ENCODE results near the gene LAP3.
A peak's percentile ranks its signal among the peaks of the same experiment; 100 is the strongest.

LAP3 gene

DNA sequence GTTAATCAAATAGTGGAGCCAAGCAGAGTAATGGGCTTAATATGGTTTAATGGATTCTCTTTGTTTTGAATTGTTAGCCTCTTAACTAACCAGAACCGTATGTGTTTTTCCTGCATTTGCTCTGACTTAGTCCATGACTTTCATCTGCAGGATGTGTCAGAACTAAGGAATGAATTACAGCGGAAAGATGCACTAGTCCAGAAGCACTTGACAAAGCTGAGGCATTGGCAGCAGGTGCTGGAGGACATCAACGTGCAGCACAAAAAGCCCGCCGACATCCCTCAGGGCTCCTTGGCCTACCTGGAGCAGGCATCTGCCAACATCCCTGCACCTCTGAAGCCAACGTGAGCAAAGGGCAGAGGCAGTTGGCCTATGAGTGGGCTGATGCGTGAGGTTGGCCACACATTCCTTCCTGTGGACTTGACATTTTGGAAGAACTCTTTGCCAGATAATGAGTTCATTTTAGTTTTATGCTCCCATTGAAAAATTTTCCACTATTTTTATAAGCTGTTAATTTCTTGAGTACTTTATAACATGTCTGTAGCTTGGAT, 46.5 kb downstream of the LAP3 start:
- no peak for DNase-seq

DNA sequence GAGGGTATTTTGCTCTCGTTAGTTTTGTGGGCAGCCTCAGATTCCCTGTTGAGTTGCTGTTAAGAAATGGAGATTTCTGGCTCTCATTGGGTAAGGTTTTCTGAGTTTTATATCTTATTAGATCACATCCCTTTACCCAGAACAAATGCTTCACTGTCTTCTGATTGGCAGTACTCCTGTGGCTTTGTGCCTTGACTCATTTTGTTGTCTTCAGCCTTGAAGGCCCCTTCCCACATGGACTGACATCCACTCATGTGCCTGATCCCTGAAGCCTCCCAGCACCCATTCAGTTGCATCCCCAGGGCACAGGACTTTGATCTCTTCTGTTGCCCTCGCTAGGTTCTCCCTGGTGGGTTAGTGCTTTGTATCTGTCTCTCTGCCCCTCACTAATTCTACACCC, 47.8 kb downstream of the LAP3 start:
- no peak for DNase-seq

DNA sequence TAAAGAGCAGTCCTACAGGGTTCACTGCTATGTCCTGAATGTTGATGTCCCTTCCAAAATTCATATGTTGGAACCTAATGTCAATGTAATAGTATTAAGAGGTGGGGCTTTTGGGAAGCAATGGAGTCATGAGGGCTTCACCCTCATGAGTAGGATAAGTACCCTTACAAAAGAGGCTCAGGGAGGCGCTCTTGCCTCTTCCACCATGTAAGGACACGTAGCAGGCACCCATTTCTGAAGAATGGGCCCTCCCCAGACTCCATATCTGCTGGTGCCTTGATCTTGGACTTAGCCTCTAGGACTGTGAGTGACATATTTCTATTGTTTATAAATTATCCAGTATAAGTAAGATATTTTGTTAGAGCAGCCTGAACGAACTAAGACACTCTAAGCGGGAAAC, 53.2 kb downstream of the LAP3 start:
- no peak for DNase-seq

DNA sequence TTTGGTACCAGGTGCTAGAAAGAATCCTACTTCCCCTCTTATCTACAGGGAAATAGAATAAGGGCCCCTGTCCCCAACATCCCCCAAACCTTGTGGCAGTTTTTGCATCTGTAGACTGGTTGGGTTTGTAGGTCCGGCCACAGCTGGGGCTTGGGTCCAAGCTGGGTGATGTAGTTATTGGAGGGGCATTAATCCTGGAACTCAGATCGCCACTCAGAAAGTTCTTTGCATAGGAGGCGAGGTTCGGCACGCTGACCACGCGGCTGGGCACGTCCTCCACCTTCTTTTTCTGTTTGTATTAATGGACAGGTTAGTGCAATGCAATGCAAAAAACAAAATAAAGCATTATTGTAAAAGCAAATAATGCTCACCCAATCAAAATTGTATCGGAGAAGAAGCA, 56.6 kb downstream of the LAP3 start:
- DNase-seq, result no peak

DNA sequence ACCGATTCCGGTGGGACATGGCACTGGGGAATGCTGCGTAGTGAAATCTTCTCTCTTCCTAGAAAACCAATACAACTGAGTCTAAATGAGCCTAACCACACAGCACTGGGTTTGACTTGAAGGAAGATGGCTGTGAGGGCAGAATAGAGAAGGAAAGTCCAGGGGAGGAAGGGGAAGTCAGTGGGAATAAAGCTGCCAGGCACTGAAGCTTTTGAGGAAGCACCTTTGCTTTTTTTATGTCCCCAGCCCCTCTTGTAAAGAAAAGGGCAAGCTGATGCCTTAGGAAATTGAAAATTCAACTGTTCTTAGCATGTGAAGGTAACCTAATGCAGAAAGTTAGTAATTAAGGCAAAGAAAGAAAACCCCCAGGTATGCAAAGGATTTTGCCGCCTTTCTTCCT, 58.1 kb downstream of the LAP3 start:
- DNase-seq, result no peak

DNA sequence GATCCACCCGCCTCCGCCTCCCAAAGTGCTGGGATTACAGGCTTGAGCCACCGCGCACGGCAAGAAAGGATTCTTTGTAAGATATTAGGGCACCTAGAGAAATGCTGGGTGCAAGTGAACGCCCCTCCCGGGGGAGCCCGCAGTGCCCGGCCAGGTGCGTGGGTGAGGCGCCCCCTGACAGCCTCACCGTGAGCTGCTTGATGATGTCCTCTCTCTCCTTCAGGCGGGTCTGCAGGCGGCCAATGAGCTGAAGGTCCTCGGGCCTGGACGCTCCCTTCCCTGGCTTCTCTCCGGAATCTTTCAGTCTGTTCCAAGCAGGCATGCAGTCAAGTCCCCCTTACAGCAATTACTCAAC, 59.3 kb downstream of the LAP3 start:
- DNase-seq, result no peak

DNA sequence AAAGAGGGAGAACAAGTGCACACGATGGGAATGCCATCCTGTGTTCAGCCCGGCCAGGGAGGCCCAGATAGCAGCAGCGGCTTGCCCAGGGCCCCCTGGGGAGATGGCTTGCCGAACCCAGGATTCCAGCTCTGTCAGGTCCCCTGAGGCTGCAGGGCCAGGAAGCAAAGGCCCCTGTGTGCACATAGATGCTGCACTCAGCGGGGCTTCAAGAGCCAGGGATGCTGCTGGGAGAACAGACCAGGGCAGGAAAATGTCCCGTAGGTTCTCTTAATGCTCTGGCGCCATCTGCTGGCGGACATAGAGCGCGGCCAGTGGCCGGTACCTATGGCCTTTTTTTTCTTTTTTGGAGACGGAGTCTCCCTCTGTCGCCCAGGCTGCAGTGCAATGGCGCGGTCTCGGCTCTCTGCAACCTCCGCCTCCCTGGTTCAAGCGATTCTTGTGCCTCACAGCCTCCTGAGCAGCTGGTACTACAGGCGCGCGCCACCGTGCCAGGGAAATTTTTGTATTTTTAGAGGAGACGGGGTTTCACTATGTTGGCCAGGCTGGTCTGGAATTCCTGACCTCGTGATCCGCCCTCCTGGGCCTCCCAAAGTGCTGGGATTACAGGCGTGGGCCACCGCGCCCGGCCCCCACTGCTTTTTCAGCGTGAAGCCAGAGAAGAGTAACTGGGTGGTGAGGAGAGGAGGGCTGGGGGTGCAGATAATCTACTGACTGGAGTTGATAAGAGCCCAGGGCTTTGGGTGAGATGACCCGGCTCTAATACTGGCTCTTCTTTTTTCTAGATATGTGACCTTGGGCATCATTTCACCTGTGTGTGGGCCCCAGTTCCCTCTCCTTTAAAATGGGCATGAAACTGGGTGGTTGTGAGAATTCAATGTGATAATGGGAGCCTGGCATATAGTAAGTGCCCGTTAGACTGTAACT, 60.0 kb downstream of the LAP3 start:
- DNase-seq, result peak; percentile 66

DNA sequence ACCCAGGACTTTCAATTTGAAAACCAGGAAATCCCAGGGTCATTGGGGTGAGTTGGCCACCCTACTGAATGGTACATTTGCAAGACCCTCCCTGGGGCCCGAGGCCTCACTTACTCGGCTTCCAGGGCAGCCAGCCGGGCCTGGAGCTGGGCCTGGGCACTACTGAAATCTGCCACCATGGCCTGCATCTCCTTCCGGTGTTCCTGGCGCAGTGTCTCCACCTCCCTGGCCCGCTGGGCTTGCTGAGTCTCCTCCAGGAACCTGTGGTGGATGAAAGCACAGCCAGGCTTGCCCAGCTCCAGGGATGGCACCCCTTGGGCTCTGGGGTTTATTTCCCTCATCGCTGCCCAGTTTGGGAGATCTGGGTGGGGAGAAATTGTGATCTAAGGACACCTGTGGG, 62.1 kb downstream of the LAP3 start:
- DNase-seq, result no peak

DNA sequence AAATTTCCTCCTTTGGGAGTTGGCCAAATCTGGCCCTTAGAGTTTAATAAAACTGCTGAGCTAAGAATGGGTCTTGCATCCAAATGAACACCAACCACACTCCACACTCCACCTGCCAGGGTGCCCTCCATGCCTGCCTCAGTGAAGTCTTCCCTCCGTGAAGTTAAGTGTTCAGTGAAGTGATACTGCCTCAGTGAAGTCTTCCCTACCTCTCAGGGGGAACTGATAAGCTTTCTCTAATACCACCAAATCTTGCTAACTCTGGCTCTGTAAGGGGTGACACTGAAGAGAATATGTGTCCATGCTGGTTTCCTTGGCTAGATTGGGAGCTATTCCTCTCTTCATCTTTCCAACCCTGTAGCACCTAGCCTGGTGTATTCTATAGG, 65.4 kb downstream of the LAP3 start:
- DNase-seq, result no peak

DNA sequence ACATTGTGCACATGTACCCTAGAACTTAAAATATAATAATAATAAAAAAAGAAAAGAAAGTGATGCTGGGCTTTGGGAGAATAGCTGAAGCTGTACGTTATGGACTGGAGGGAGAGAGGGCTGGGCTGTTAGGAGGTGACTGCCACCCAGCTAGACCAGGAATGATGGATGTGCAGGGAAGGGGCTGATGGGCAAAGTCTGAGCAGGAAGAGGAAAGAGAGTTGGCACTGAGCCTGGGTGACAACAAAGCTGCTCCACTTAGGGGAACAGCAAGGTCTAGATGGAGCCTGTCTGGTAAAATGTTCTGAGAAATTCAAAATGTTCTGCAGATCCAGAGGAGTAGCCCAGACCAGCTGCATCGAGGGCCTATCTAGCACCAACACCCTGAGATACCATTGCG, 69.7 kb downstream of the LAP3 start:
- no peak for DNase-seq

DNA sequence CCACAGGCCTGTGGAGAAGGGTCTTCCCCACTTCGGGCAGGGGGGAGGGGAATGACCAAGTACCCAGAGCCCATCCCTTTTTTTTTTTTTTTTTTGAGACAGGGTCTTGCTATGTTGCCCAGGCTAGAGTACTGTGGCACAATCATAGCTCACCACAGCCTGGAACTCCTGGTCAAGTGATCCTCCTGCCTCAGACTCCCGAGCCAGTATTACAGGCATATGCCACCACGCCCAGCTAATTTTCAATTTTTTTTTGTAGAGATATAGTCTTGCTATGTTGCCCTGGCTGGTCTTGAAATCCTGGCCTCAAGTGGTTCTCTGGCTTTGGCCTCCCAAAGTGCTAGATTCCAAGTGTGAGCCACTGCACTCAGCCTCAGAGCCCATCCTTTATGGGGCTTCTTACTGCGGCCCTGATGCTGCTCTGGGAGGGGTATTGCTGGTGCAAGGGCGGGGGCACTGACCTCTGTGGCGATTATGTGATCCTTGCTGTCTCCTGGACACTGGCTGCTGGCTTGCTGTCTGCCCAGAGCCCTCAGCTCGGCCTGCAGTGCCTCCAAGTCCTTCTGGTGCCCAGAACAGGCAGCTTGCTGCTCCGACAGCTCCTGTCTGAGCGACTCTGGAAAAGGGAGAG, 70.3 kb downstream of the LAP3 start:
- no peak for DNase-seq

DNA sequence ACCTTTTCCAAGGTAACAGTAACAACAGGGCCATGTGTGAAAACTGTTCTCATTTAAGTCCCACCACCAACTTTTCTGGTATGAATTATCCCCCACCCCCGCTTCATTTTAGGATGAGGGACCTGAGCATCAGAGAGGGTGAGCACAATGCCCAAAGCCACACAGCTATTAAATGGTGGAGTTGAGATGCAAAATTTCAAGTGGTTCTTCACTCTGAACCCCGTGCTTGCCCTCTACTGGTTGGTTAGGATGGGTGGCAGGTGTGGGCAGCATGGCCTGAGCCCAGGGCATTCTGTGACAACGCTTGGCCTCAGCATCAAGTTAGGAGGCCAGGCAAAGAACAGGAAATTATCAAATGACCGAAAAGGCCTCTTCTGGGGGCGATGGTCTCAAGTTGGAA, 70.9 kb downstream of the LAP3 start:
- no peak for DNase-seq

DNA sequence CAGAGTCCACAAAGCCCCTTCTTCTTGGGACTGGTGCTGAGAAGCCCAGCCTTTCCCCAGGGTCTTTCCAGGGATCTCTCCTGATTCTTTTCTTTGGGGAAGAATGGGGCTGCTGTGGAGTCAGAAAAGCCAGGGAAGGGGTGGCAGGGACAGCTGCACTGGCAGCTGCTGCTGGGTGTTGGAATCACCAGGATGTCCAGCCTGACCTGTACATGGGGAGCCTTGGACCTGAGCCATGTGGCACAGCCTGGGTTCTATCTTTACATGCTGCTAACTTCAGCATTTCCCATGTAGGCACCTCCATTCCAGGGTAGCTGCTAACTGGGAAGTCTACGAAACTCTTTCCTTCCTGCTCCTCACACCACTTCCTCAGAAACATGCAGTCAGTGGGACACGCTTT, 73.4 kb downstream of the LAP3 start:
- no peak for DNase-seq

DNA sequence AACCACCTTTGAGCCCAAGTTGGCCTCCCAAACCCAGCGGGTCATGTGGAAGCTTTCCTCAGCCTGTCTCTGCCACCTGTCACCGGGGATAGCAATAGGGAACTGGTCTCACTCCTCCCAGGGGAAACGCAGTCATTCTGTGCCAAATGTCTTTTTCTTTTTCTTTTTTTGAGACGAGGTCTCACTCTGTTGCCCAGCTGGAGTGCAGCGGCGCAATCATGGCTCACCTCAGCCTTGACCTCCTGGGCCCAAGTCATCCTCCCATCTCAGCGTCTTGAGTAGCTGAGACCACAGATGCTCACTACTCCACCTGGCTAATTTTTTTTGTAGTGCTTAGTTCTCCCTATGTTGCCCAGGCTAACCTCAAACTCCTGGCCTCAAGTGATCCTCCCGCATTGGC, 77.7 kb downstream of the LAP3 start:
- DNase-seq, result no peak

DNA sequence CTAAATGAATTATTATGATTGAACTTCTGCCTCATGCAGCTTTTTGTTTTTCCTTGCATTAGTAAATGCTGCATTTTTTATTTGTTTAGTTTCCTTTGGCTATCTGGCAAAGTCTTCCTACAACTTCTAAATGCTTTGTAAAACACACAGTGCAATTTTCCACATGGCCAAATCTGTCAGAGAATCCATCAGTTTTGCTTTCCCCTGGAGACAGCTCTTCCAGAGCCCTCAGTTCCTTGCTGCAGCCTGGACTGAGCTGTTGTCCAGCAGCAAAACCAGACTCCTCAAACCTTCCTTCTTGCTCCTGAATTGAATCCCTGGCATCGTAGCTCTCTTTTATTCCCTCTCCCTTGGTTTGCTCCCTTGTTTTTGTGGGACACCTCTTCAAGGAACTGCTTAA, 80.1 kb downstream of the LAP3 start:
- DNase-seq, result no peak

All from stimulated activated CD4-positive, alpha-beta T cell treated with anti-CD3 and anti-CD28 coated beads, Interleukin-1b, Interleukin-23, amount 100 ng/mL, for 48 hours (primary cell).